ENCODE data around the gene ZNF611. TPM values are rescaled to one million over a fixed set of nuclear protein-coding genes. Genes with fewer than 3 reads are reported as not detected.
"Not testable (repeated sequence)": the region's sequence is repeated elsewhere in the genome, so short reads cannot be mapped to it uniquely, and the experiment has no call there.

The ZNF611 gene
- polyA plus RNA-seq, 10 donors, result 4.9 to 10.3 (median 7.2) TPM

DNA sequence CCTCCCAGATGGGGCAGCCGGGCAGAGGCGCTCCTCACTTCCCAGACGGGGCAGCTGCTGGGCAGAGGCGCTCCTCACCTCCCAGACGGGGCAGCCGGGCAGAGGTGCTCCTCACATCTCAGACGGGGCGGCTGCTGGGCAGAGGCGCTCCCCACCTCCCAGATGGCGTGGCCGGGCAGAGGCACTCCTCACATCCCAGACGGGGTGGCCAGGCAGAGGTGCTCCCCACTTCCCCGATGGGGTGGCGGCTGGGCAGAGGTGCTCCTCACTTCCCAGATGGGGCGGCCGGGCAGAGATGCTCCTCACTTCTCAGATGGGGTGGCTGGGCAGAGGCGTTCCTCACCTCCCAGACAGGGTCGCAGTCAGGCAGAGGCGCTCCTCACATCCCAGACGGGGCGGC is 14.3 kb downstream of the ZNF611 start:
- DNase-seq, result not testable (repeated sequence)

DNA sequence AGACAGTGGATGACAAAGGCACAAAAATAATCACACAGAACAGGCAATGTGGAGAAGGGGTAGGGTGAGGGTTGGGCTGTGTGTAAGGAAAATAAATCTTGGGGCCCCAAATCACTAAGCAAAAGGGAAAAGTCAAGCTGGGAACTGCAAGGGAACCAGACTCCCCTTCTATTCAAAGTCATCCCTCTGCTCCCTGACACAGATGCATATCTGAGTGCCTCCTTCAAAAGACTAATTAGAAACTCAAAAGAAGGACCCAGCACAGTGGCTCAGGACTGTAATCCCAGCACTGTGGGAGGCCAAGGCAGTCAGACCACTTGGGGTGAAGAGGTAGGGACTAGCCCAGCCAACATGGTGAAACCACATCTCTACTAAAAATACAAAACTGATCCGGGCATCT is 18.3 kb downstream of the ZNF611 start:
- DNase-seq, result no peak

GRCh38 chr19:52715902-52716301 is 18.9 kb downstream of the ZNF611 start:
- DNase-seq, result not testable (repeated sequence)

DNA sequence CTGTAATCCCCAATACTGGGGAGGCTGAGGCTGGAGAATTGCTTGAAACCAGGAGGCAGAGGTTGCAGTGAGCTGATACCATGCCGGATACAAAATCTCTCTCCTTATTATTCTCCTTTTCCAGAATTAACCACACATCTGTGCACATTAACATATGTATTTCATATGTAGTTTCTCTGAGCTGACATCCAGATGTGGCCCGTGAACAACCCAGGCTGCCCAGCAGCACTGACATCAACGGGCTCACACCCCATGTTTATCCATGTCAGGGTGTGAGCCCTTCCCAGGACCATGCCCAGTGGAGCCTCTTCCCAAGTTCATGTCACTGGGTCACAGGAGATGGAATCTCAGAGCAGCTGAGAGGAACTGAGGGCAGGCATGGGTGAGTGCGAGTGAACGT is 19.5 kb downstream of the ZNF611 start:
- not testable (repeated sequence) for DNase-seq

GRCh38 chr19:52713051-52713450 is 21.8 kb downstream of the ZNF611 start:
- DNase-seq, result not testable (repeated sequence)

DNA sequence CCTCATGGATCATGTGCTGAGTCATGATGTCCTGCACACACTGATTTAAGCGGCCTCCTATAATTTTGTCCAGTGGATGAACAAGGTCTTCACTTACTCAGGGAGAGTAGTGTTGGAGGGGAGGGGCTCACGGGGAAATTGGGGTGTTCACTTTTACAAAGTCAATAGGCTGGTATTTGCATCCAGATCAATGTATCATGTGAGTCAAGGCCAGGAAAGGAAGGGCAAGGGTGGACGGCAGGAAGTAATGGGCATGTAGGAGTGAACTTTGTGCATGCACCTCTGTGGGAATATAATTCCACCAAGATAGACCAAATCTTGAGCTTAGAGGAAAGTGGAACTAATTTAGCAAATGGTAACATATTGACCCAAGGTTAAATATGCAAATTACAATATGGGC is 23.2 kb downstream of the ZNF611 start:
- not testable (repeated sequence) for DNase-seq

GRCh38 chr19:52710538-52710937 is 24.3 kb downstream of the ZNF611 start:
- DNase-seq, result no peak

- DNase-seq, result not testable (repeated sequence)
Measured at GRCh38 chr19:52705615-52706014, 29.2 kb downstream of the ZNF611 start.

DNA sequence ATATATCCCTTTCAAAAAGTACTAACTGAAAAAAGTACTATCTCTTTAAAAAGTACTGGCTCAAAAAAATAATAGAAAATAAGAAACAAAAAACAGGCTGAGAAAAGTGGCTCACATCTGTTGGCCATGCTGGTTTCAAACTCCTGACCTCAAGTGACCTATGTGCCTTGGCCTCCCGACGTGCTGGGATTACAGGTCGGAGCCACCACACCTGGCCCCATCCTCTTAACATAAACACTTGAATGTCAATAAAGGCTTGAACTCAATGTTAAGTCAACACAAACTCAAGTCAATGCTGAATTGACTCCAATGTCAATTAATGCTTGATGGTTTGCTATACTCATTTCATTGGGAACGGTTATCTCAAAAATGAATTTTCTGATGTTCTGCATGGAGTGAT is 30.9 kb downstream of the ZNF611 start:
- no peak for DNase-seq

GRCh38 chr19:52700673-52701072 is 34.2 kb downstream of the ZNF611 start:
- DNase-seq, result no peak

DNA sequence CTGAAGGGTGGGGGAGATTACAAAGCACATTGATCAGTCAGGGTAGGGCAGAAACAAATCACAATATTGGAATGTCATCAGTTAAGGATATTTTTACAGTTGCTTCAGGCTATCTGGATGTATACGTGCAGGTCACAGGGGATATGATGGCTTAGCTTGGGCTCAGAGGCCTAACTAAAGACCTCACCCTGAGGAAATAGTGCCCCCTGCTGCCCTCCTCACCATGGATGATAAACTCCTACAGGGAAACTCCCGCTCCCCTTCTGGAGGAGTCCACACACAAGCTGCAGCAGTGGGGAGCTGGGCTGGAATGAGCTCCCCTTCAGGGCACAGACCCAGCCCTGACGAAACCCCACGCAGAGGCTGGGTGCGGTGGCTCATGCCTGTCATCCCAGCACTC is 35.3 kb downstream of the ZNF611 start:
- peak in 2 of 3 donors; percentile 3 to 13 for DNase-seq

- DNase-seq, result no peak
Measured at GRCh38 chr19:52695996-52696395, 38.8 kb downstream of the ZNF611 start.

DNA sequence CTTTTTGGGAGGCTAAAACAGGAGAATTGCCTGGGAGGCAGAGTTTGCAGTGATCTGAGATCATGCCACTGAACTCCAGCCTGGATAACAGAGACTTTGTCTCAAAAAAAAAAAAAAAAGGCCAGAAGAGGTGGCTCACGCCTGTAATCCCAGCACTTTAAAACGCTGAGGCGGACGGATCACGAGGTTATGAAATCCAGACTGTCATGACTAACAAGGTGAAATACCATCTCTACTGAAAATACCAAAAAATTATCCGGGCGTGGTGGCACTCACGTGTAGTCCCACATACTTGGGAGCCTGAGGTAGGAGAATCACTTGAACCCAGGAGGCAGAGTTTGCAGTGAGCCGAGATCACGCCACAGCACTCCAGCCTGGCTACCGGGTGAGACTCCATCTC is 39.9 kb downstream of the ZNF611 start:
- DNase-seq, result no peak

GRCh38 chr19:52694281-52694680 is 40.6 kb downstream of the ZNF611 start:
- DNase-seq, result not testable (repeated sequence)

GRCh38 chr19:52692431-52693008 is 42.3 kb downstream of the ZNF611 start:
- no peak for DNase-seq

DNA sequence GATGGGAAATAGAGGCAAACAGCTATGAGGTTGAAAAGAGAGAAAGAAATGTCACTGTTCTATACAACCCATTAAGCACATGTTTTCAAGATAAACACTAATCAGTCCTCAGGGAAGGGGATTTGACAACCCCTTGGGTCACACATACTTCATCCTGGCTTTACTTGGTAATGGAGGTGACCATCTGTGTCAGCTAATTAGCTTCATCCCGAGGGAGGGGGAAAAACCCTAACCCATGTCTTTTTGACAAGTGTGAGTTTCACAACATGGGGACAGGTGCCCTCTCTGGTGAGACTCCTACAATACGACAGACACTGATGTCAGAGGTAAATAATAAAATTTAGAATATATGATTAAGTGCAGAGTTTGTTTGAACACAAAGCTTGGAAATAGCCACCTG is 43.1 kb downstream of the ZNF611 start:
- peak in 1 of 3 donors; percentile 2 for DNase-seq

- no peak for DNase-seq
Measured at GRCh38 chr19:52691215-52691610, 43.6 kb downstream of the ZNF611 start.

DNA sequence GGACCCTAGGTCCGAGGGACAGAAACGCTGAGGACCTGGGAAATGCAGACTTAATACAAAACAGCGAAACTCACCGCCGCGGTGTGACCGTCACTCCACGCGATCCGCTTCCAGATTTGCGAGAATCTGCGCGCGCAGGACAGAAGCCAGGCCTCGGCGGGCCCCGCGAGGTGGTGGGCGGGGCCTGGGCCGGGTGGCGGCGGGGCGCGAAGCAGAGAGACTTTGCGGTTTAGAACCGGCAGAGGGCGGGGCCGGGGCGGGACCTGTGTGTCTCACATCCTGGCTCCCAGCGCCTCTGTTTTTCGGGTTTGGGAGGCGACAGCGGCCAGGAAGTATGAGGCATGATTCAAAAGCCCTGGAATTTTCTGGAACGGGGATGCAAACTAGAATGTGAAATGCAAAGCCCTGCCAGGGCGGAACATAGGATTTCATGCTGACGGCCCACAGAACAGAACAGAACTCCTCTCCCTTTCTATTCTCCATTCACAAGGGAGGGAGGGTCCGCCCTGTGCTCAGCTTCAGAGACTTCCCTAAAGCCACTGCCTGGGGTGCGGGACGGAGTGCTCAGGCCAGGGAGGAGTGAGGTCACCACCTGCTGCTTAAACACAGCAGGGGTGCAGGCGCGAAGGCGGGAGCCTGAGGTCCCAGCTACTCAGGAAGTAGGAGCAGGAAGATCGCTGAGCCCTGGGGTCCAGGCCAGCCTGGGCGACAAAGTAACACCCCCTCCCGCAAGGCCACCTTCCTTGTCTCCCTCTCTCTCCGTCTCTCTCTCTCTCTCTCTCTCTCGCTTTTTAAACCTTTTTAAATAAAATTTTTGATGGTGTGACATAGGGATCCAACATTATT is 44.3 kb downstream of the ZNF611 start:
- peak; percentile 93 to 97 (median 95) for DNase-seq

DNA sequence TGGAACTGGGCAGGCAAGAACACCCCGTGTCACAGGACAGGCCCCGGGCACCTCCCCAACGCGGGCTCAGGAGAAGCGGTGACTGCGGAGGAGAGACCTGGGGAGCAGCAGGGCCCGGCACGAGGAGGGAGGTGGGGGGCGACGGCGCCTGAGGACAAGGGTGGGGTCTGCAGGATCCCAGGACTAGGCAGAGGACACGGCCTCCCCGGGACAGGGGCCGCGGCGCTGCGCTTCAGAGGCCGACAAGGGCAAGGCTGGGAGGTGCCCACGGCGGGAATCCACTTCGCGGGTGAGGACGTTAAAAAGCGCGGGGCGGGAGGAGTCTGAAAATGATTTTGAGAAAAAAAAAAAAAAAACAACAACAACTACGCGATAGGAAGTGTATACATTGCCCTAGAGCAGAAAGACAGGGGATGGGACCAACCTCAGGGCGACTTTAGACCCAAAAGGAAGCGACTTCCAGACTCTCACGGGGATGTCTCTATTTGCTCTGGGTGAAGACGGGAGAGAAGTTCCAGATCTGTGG is 44.9 kb downstream of the ZNF611 start:
- DNase-seq, result peak in 2 of 3 donors; percentile 12 to 75

GRCh38 chr19:52688925-52689796 is 45.7 kb downstream of the ZNF611 start:
- DNase-seq, result peak in 2 of 3 donors; percentile 9 to 19

DNA sequence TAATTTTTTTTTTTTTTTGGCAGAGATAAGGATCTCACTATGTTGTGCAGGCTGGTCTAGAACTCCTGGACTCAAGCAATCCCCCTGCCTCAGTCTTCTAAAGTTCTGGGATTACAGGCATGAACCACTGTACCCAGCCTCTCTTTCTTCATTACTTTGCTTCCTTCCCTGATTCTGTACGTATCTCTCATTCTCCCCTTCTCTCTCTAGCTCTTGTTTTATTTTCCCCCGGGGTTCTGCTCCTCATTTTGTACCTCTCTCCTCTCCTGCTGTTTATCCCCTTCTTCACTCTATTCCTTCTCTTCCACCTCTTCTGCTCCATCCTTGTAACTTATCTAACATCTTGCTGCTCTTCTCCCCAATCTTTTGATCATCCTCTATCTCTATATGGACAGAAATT is 46.5 kb downstream of the ZNF611 start:
- no peak for DNase-seq

DNA sequence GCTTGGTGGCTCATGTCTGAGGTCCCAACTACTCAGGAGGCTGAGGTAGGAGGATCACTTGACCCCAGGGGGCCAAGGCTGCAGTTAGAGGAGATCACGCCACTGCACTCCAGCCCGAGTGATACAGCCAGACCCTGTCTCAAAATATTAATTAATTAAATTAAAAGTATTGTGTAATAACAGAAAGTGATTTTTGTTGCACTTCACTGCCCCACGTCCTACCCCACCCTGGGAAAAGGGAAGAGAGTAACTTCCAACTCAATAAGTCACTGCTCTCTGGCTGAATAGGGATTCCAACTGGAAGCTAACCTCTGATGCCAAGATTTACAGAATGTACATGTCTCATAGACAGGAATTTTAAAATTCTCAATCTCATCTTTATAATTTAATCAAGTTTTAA is 47.2 kb downstream of the ZNF611 start:
- DNase-seq, result no peak

Measured in muscle of back (tissue), 11 donors.